Hepatocyte (in vitro differentiated cells): ENCODE data around the gene APOL5. TPM values are rescaled to one million over a fixed set of nuclear protein-coding genes. Genes with fewer than 3 reads are reported as not detected.

ENCODE experiments used
- DNase-seq: peaks from one replicate; pipeline ENCODE4 v3.0.0-alpha.2; 2016; ENCODE audit warnings: low spot score
- H2AFZ ChIP-seq: fragments of 200-600 bp; sonication (generic); 2 replicates; pipeline ENCODE4 v1.6.0; 2016; ENCODE audit warnings: antibody characterized with exemption, mild to moderate bottlenecking
- H3K27ac ChIP-seq: fragments of 200-600 bp; sonication (generic); 2 replicates; pipeline ENCODE4 v1.5.1; 2016; ENCODE audit warnings: mild to moderate bottlenecking
- H3K27me3 ChIP-seq: fragments of 200-600 bp; sonication (generic); 2 replicates; pipeline ENCODE4 v1.6.1; 2016
- H3K36me3 ChIP-seq: fragments of 200-600 bp; sonication (generic); replicated peaks from 2 replicates; pipeline ENCODE4 v1.5.1; 2016; ENCODE audit warnings: low read depth; ENCODE audit not compliant: insufficient read depth
- H3K4me1 ChIP-seq: fragments of 200-600 bp; sonication (generic); 2 replicates; pipeline ENCODE4 v1.5.1; 2016; ENCODE audit warnings: mild to moderate bottlenecking, moderate library complexity; ENCODE audit not compliant: insufficient read depth
- H3K4me2 ChIP-seq: fragments of 200-600 bp; sonication (generic); 2 replicates; pipeline ENCODE4 v1.6.0; 2016
- H3K4me3 ChIP-seq: fragments of 200-600 bp; sonication (generic); 2 replicates; pipeline ENCODE4 v1.5.1; 2016; ENCODE audit warnings: mild to moderate bottlenecking
- H3K79me2 ChIP-seq: fragments of 200-600 bp; sonication (generic); 2 replicates; pipeline ENCODE4 v1.6.0; 2017; ENCODE audit warnings: mild to moderate bottlenecking
- H3K9me2 ChIP-seq: fragments of 200-600 bp; sonication (generic); replicated peaks from 2 replicates; pipeline ENCODE4 v1.6.0; 2017; ENCODE audit warnings: mild to moderate bottlenecking; ENCODE audit not compliant: insufficient read depth
- H3K9me3 ChIP-seq: fragments of 200-600 bp; sonication (generic); 2 replicates; pipeline ENCODE4 v1.5.1; 2016; ENCODE audit warnings: low read depth, mild to moderate bottlenecking
- H4K20me1 ChIP-seq: fragments of 200-600 bp; sonication (generic); 2 replicates; pipeline ENCODE4 v1.6.0; 2016; ENCODE audit warnings: mild to moderate bottlenecking; ENCODE audit not compliant: insufficient read depth, poor library complexity, severe bottlenecking
- CTCF ChIP-seq: fragments of 200-600 bp; sonication (generic); IDR thresholded peaks from 2 replicates; pipeline ENCODE4 v1.5.1; 2016; ENCODE audit warnings: antibody characterized with exemption, mild to moderate bottlenecking; ENCODE audit not compliant: poor library complexity
- EZH2 ChIP-seq: fragments of 200-600 bp; sonication (generic); IDR thresholded peaks from 2 replicates; pipeline ENCODE4 v1.6.1; 2016; ENCODE audit warnings: antibody characterized with exemption, mild to moderate bottlenecking, borderline replicate concordance
- EZH2phosphoT487 ChIP-seq: fragments of 200-600 bp; sonication (generic); IDR thresholded peaks from one replicate; pipeline ENCODE4 v1.6.1; 2018; ENCODE audit warnings: antibody characterized with exemption, mild to moderate bottlenecking, low read depth, moderate library complexity; ENCODE audit not compliant: unreplicated experiment, severe bottlenecking
- WGBS: methylation state at CpG from one replicate; pipeline ENCODE4 v1.1.6; 2016; ENCODE audit warnings: low lambda C conversion rate; ENCODE audit errors: missing lambda C conversion rate; 5-methylcytosine and 5-hydroxymethylcytosine counted together
- polyA plus RNA-seq: library from polyadenylated mRNA; unstranded; fragments of >200 nt; fragmentation: Nextera tagmentation; extraction: Ambion mirVana; gene quantifications from 2 replicates; pipeline ENCODE4 v1.2.1, GENCODE V29; 2016
- total RNA-seq: library from RNA; depleted of rRNA; stranded (reverse); fragments of >200 nt; gene quantifications from 2 replicates; pipeline ENCODE4 v1.2.3, GENCODE V29; 2014

Gene APOL5
- total and polyA plus RNA-seq, 2 experiments from 2014 or later = not detected

GRCh38 chr22:35746248-35746647, 28.6 kb downstream of the APOL5 start:
- H3K9me3 ChIP-seq = no peaks in the 10 kb centered on the region
- no peak overlapping the region for H3K27ac ChIP-seq
- H3K4me3 ChIP-seq = no peak overlapping the region
- peaks cover 10% of the 10 kb centered on the region for H3K4me1 ChIP-seq
- H3K79me2 ChIP-seq = peaks cover 4% of the 10 kb centered on the region
- H2AFZ ChIP-seq = no peak overlapping the region
- TF ChIP-seq CTCF = no peak
- TF ChIP-seq EZH2 = no peak
- no peak for TF ChIP-seq EZH2phosphoT487
- no peak overlapping the region for H3K4me2 ChIP-seq
- no peaks in the 10 kb centered on the region for H3K27me3 ChIP-seq
- 97% methylated on average over 9 of the region's 9 CpGs for WGBS
- no peaks in the 10 kb centered on the region for H3K36me3 ChIP-seq
- no peaks in the 10 kb centered on the region for H4K20me1 ChIP-seq
- H3K9me2 ChIP-seq = no peaks in the 10 kb centered on the region
- no peak for DNase-seq

- Histone ChIP-seq H4K20me1 (no peaks in the 10 kb centered on the region), H3K4me1 (peaks cover 10% of the 10 kb centered on the region)
- 83% methylated on average over 4 of the region's 4 CpGs for WGBS
Observed at GRCh38 chr22:35746946-35747703, 29.5 kb downstream of the APOL5 start.

GRCh38 chr22:35749808-35750207, 32.1 kb downstream of the APOL5 start:
- H2AFZ ChIP-seq = no peak overlapping the region
- no peaks in the 10 kb centered on the region for H3K36me3 ChIP-seq
- no peak overlapping the region for H3K4me2 ChIP-seq
- no peaks in the 10 kb centered on the region for H3K9me3 ChIP-seq
- TF ChIP-seq EZH2phosphoT487 (no peak), CTCF (no peak)
- H3K27me3 ChIP-seq = no peaks in the 10 kb centered on the region
- DNase-seq = no peak
- no peaks in the 10 kb centered on the region for H3K4me1 ChIP-seq
- no peak overlapping the region for H3K27ac ChIP-seq
- H3K9me2 ChIP-seq = no peaks in the 10 kb centered on the region
- peaks cover 9% of the 10 kb centered on the region for H3K79me2 ChIP-seq
- 74% methylated on average over 10 of the region's 10 CpGs for WGBS
- no peak overlapping the region for H3K4me3 ChIP-seq
- no peaks in the 10 kb centered on the region for H4K20me1 ChIP-seq

More at GRCh38 chr22:35746946-35747703, 29.5 kb downstream of the APOL5 start:
- no peak overlapping the region for H2AFZ ChIP-seq
- H3K27me3 ChIP-seq = no peaks in the 10 kb centered on the region
- no peaks in the 10 kb centered on the region for H3K9me2 ChIP-seq
- no peaks in the 10 kb centered on the region for H3K36me3 ChIP-seq
- H3K27ac ChIP-seq = no peak overlapping the region
- no peaks in the 10 kb centered on the region for H3K9me3 ChIP-seq
- peaks cover 8% of the 10 kb centered on the region for H3K79me2 ChIP-seq
- DNase-seq = no peak
- TF ChIP-seq EZH2phosphoT487 = no peak
- no peak for TF ChIP-seq CTCF
- H3K4me3 ChIP-seq = no peak overlapping the region
- no peak overlapping the region for H3K4me2 ChIP-seq
